ENCODE results near the gene ADCY7. TPM values are rescaled to one million over a fixed set of nuclear protein-coding genes. Genes with fewer than 3 reads are reported as not detected.

ADCY7 gene
- total RNA-seq, 1 experiment from 2014 or later = 27.1 TPM

DNA sequence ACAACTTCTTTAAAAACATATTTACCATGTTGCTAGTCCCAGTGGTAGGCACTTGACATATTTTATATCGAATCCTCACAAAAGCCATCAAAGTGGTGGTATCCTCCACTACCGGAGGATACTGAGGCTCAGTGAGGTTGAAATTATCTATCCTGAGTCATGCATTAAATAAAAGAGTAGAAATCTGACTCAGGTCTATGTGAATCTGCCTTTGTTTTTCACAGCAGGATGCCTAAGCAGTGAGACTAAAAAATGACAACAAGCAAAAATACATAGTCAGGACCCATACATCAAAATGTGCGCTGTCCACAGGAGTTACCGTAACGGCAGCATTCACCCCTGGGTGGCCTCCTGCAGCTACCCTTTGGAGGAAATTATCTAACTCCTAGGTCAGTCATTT lies 84.8 kb downstream of the ADCY7 start:
- DNase-seq = no peak
- Histone ChIP-seq H3K4me1 (no peaks in the 10 kb centered on the region), H3K27ac (no peak overlapping the region), H3K9me3 (replicated peaks) (no peaks in the 10 kb centered on the region), H3K27me3 (no peaks in the 10 kb centered on the region), H3K4me3 (no peak overlapping the region), H3K36me3 (peaks cover 64% of the 10 kb centered on the region)

DNA sequence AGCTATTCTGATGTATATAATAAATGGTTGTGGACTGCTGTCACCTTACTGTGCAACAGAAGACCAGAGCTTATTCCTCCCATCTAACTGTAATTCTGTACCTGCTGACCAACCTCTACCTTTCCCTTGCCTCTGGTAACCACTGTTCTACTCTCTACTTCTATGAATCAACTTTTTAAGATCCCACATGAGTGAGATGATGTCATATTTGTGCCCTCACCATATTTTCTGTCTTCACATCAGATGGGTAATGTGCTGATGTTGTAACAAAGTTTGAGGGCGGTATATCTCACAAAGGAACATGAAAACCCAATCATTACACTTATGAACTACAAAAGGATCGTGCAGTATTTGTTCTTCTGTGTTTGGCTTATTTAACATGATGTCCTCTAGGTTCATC lies 85.6 kb downstream of the ADCY7 start:
- Histone ChIP-seq H3K27me3 (no peaks in the 10 kb centered on the region), H3K4me3 (no peak overlapping the region), H3K4me1 (no peaks in the 10 kb centered on the region), H3K36me3 (peaks cover 64% of the 10 kb centered on the region), H3K27ac (no peak overlapping the region), H3K9me3 (replicated peaks) (no peaks in the 10 kb centered on the region)
- no peak for DNase-seq

DNA sequence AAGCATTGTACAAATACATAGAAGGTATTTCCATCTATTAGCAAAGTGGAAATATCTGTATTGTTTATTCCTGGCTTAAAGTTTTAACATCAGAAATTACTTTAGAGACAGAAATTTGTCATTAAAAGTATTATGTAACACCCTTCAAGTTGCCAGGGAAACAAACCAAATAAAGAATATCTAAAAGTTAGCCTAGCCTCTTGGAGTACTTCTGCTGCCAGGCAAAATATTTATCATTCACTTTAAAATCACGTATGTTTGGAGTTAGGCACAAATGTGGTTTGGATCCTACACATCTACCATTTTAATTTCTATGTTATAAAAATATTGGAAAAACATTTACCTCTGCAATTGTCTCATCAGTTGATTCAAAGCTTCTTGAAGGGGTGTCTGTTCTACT lies 87.7 kb downstream of the ADCY7 start:
- H3K4me3 ChIP-seq = no peak overlapping the region
- no peak for DNase-seq
- no peaks in the 10 kb centered on the region for H3K27me3 ChIP-seq
- H3K4me1 ChIP-seq = no peaks in the 10 kb centered on the region
- H3K9me3 ChIP-seq (replicated peaks) = no peaks in the 10 kb centered on the region
- no peak overlapping the region for H3K27ac ChIP-seq
- H3K36me3 ChIP-seq = peaks cover 61% of the 10 kb centered on the region

DNA sequence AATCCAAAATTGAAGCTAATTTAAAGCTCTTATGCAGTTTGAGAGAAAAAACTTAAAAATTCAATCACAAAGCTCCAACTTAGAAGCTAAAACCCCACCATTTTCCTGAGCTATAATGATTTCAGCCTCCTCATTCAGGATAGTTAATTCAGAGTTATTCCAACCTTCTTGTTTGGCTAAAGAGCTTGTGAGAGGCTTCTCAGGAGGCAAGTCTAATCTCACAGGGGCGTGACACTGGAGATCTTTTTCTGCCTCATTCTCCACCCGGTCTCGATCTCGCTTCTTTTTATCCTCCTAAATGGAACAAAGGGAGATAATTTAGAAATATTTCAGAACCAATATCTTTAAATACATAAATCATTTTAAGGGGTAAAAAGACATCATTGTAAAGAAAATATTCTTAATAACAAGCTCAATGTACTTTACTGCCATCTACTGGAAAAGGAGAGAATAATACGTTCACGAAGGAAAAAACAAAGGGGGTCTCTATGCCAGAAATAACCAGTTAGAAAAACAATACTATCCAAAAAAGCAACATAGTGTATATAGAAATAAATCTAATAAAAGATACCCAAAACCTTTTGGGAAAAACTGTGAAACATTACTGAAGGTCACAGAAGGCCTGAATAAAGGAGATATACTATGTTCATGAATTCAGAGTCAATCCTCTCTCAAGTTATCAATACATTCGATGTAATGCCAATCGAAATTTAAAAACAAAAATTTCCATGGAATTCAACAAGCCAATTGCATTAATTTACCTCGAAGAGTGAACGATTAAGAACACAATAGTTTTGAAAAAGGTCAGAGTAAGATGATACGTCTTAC lies 88.5 kb downstream of the ADCY7 start:
- Histone ChIP-seq H3K27ac (no peak overlapping the region), H3K36me3 (peaks cover 61% of the 10 kb centered on the region), H3K4me1 (no peaks in the 10 kb centered on the region), H3K4me3 (no peak overlapping the region), H3K9me3 (replicated peaks) (no peaks in the 10 kb centered on the region), H3K27me3 (no peaks in the 10 kb centered on the region)
- DNase-seq = peak in 1 of 2 experiments; percentile 53

DNA sequence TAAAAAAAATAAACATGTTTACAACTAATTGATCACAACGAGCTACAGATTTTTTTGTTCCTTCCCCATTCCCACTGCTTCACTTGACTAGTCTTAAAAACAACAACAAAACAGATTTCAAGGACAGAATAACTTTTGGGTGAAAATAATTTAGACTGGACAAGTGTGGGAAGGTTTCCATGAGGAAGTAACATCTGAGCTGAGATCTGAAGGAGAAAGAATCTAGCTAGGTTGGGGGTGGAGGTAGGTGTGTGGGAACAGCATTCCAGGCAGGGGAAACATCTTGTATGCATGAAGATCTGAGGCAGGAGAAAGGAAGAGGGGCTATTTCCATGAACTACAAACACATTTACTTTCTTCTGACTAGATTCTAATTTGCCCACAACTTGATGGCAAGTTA lies 93.3 kb downstream of the ADCY7 start:
- Histone ChIP-seq H3K4me1 (no peaks in the 10 kb centered on the region), H3K27me3 (no peaks in the 10 kb centered on the region), H3K9me3 (replicated peaks) (no peaks in the 10 kb centered on the region), H3K27ac (no peak overlapping the region), H3K4me3 (no peak overlapping the region), H3K36me3 (peaks cover 63% of the 10 kb centered on the region)
- DNase-seq = no peak

DNA sequence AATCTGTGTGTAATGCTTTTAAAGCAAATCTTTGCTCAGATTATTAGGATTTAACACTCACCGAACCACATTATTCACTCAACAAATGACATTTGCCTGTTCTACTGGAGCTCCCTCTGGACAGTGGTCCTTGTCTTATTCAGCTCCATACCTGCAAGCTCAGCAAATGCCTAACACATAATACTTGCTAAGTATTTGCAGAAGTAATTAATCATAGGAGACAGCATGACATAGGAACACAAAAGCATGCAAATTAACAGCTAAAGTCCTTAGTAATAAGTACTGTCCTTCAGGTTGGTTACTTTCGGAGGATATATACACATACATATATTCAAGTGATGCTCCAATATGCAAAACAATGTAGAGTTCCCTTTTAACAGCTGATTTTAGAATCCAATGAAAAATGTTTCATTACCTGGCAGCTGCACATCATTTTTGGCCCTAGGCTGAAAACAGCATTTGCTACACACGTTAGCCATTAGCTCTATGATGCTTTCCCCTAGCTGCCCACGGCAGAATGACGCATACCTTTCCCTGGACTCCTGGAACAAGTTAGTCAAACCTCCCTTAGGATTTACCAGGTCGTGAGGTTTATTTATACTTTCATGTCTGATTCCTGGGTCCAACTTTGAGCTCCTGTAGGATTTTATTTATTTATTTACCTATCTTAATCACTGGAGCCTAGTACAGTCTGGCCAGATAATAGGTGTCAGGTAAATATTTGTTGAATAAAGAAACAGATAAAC lies 93.9 kb downstream of the ADCY7 start:
- peaks cover 60% of the 10 kb centered on the region for H3K36me3 ChIP-seq
- H3K9me3 ChIP-seq (replicated peaks) = no peaks in the 10 kb centered on the region
- H3K4me1 ChIP-seq = no peaks in the 10 kb centered on the region
- DNase-seq = no peak
- no peaks in the 10 kb centered on the region for H3K27me3 ChIP-seq
- no peak overlapping the region for H3K4me3 ChIP-seq
- no peak overlapping the region for H3K27ac ChIP-seq

DNA sequence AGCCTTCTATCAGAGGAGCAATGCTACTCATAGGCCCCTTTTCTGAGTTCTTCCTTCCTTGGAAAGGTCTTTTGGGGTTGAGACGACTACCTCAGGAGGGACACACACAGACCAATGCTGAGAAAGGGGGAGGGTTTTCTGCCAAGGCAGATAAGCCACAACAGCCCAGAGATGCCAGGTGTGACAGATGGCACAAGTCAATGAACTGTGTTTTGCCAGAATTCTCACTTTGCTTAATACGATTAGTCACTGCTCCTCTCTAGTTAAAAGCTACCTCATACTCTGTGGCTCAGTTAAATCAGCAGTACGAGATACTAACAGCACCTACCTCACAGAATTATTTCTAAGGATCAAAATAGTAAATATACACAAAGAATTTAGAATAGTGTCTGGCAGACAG lies 94.4 kb downstream of the ADCY7 start:
- H3K4me3 ChIP-seq = no peak overlapping the region
- H3K9me3 ChIP-seq (replicated peaks) = no peaks in the 10 kb centered on the region
- no peak for DNase-seq
- H3K27ac ChIP-seq = no peak overlapping the region
- peaks cover 62% of the 10 kb centered on the region for H3K36me3 ChIP-seq
- no peaks in the 10 kb centered on the region for H3K27me3 ChIP-seq
- no peaks in the 10 kb centered on the region for H3K4me1 ChIP-seq

DNA sequence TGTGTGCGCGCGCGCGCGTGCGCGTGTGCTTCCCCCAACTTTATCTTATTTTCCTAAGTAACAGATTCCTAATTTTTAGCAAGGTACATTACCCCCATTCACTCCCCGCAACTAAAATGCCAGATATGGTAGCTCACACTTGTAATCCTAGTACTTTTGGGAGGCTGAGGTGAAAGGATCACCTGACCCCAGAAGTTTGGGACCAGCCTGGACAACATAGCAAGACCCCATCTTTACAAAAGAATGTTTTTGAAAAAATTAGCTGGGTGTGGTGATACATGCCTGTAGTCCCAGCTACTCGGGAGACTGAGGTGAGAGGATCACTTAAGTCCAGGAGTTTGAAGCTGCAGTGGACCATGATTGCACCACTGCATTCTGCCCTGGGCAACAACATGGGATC lies 97.3 kb downstream of the ADCY7 start:
- H3K27me3 ChIP-seq = no peaks in the 10 kb centered on the region
- H3K9me3 ChIP-seq (replicated peaks) = no peaks in the 10 kb centered on the region
- H3K27ac ChIP-seq = no peak overlapping the region
- peaks cover 65% of the 10 kb centered on the region for H3K36me3 ChIP-seq
- no peaks in the 10 kb centered on the region; the same call in 1 of the 2 replicates for H3K4me1 ChIP-seq
- DNase-seq = no peak
- H3K4me3 ChIP-seq = no peak overlapping the region

DNA sequence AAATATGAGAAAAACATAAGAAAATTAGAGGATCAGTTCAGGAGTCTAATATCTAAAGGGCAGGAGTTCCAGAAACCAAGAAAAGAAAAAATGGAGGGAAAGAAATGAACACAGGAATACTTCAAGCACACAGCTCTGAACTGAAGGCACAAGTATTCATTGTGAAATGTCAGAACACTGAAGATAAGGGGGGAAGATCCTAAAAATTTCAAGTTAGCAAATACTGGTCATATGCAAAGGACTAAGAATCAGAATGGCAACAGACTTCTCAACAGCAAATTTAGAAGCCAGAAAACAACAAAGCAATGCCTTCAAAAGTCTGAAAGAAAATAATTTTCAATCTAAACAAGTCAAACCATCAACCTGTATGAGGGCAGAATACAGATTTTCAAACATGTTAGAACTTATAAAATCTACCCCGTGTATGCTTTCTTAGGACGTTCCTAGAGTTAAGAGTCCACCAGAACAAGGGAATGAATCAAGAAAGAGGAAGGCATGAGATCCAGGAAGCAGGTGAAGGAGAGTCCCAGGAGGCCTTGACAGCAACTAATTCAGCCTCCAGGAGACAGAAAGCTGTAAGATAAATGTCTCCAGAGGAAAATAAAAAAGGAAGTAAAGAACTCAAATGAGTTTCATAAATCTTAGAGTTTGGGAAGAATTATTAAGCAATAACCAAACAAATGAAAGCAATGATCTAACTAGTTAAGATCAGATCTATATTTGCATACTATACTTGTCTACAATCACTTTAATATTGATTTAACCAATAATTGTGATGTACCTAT lies 99.6 kb downstream of the ADCY7 start:
- H3K9me3 ChIP-seq (replicated peaks) = no peaks in the 10 kb centered on the region
- no peak overlapping the region for H3K4me3 ChIP-seq
- H3K4me1 ChIP-seq = no peaks in the 10 kb centered on the region; the same call in 1 of the 2 replicates
- peaks cover 49% of the 10 kb centered on the region for H3K36me3 ChIP-seq
- H3K27ac ChIP-seq = no peak overlapping the region
- no peaks in the 10 kb centered on the region for H3K27me3 ChIP-seq
- no peak for DNase-seq

Other genes with a start within 250 kb of the ADCY7 start
- gene CNEP1R1, start 241.3 kb upstream of the ADCY7 start, total RNA-seq (2014; rRNA removed; shearing (Covaris generic)) = 22.1 and 22.3 TPM in 2 replicates
- gene HEATR3, start 200.6 kb upstream of the ADCY7 start, total RNA-seq (2014; rRNA removed; shearing (Covaris generic)) = 23.1 and 23.4 TPM in 2 replicates
- gene TENT4B, start 113.2 kb upstream of the ADCY7 start, total RNA-seq (2014; rRNA removed; shearing (Covaris generic)) = 9.6 and 12.4 TPM in 2 replicates
- gene BRD7, start 102.4 kb downstream of the ADCY7 start, total RNA-seq (2014; rRNA removed; shearing (Covaris generic)) = 81.6 and 86.8 TPM in 2 replicates

All from SJCRH30 (cell line).